Suprapubic skin (tissue), 4 donors: Measurements from ENCODE around the gene HACE1.
"Not testable (repeated sequence)": the region's sequence is repeated elsewhere in the genome, so short reads cannot be mapped to it uniquely, and the experiment has no call there.

Source experiments
- EP300 ChIP-seq: sonication (generic); formaldehyde crosslinking; IDR thresholded peaks from one replicate; pipeline ENCODE4 v1.6.1; 2017; ENCODE audit warnings: antibody characterized with exemption
- POLR2A ChIP-seq, 2 donors: fragments of 450-650 bp; IDR thresholded peaks; one replicate each; pipeline ENCODE4 v1.6.1; 2017; ENCODE audit warnings: antibody characterized with exemption in 2 of 2, mild to moderate bottlenecking in 2 of 2, moderate library complexity in 2 of 2
- POLR2AphosphoS5 ChIP-seq, 3 donors: sonication (generic); formaldehyde crosslinking; IDR thresholded peaks; one replicate each; pipeline ENCODE4 v1.6.1; 2017; ENCODE audit warnings: antibody characterized with exemption in 3 of 3
- TF ChIP-seq, protein P1 (sequence below), 2 donors: fragments of 200-600 bp in 1 of 2; fragments of 450-650 bp in 1 of 2; sonication (generic) in 1 of 2; IDR thresholded peaks; one replicate each; pipeline ENCODE4 v1.5.1; 2016 to 2019; ENCODE audit warnings: antibody characterized with exemption in 2 of 2, mild to moderate bottlenecking in 1 of 2, moderate library complexity in 1 of 2

DNA sequence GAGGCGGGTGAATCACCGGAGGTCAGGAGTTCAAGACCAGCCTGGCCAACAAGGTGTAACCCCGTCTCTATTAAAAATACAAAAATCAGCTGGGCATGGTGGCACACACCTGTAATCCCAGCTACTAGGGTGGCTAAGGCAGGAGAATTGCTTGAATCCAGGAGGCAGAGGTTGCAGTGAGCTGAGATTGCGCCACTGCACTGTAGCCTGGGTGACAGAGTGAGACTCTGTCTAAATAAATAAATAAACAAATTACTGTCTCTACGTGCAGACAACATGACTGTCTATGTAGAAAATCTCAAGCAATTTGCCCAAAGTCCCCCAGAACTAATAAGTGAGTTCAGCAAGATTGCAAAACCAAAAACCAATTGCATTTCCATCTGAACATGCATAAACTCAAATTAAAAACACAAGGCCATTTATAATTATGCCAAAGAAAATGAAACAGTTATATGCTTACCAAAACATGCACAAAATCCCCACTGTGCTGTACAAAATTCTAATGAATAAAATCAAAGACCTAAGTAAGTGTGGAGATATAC, 23.2 kb downstream of the HACE1 start:
- not testable (repeated sequence) for TF ChIP-seq POLR2AphosphoS5 (IDR thresholded peaks at IDR 0.05); EP300; POLR2A (IDR thresholded peaks at IDR 0.05)
- TF ChIP-seq, protein P1, sequence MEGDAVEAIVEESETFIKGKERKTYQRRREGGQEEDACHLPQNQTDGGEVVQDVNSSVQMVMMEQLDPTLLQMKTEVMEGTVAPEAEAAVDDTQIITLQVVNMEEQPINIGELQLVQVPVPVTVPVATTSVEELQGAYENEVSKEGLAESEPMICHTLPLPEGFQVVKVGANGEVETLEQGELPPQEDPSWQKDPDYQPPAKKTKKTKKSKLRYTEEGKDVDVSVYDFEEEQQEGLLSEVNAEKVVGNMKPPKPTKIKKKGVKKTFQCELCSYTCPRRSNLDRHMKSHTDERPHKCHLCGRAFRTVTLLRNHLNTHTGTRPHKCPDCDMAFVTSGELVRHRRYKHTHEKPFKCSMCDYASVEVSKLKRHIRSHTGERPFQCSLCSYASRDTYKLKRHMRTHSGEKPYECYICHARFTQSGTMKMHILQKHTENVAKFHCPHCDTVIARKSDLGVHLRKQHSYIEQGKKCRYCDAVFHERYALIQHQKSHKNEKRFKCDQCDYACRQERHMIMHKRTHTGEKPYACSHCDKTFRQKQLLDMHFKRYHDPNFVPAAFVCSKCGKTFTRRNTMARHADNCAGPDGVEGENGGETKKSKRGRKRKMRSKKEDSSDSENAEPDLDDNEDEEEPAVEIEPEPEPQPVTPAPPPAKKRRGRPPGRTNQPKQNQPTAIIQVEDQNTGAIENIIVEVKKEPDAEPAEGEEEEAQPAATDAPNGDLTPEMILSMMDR (IDR thresholded peaks at IDR 0.05), result not testable (repeated sequence)
